PC-9 (cell line): ENCODE measurements around the gene FBLN2. TPM values are rescaled to one million over a fixed set of nuclear protein-coding genes. Genes with fewer than 3 reads are reported as not detected.

Experiments
- BruUV-seq: library from RNA; stranded (reverse); fragments of 400-500 nt; replicated peaks from 2 replicates; lab custom pipeline; 2021; lab: Mats Ljungman, UMichigan
- CTCF ChIA-PET: fragments of 300-600 bp; sonication (Branson Sonifier 250); formaldehyde crosslinking; loops from one replicate; lab custom pipeline; 2022; ENCODE audit warnings: antibody characterized with exemption; lab: Charles Lee
- POLR2A ChIA-PET: fragments of 300-600 bp; sonication (Branson Sonifier 250); formaldehyde crosslinking; loops from one replicate; lab custom pipeline; 2022; ENCODE audit warnings: antibody characterized with exemption; ENCODE audit not compliant: unreplicated experiment; lab: Charles Lee
- DNase-seq, 2 experiments: peaks; one replicate each; pipeline versions ENCODE4 v3.0.0 to v3.0.0-alpha.2; 2015 to 2022; ENCODE audit warnings: mixed read lengths in 1 of 2
- H2AFZ ChIP-seq: fragments of 200-600 bp; sonication (generic); 2 replicates; pipeline ENCODE4 v1.8.1; 2017; ENCODE audit warnings: antibody characterized with exemption
- H3F3A ChIP-seq: fragments of 200-600 bp; sonication (generic); 2 replicates; pipeline ENCODE4 v1.8.1; 2017; ENCODE audit warnings: antibody characterized with exemption, mild to moderate bottlenecking, low read depth; ENCODE audit not compliant: insufficient read depth
- H3K27ac ChIP-seq: fragments of 200-600 bp; sonication (generic); 2 replicates; pipeline ENCODE4 v1.6.1; 2016; ENCODE audit warnings: mixed run types
- H3K27me3 ChIP-seq: fragments of 200-600 bp; sonication (generic); 2 replicates; pipeline ENCODE4 v1.6.1; 2016; ENCODE audit warnings: low read depth, mixed run types; ENCODE audit not compliant: insufficient read depth
- H3K36me3 ChIP-seq: fragments of 200-600 bp; sonication (generic); 2 replicates; pipeline ENCODE4 v1.6.1; 2016; ENCODE audit warnings: low read depth, mixed run types
- H3K4me1 ChIP-seq: fragments of 200-600 bp; sonication (generic); replicated peaks from 2 replicates; pipeline ENCODE4 v1.6.1; 2016; ENCODE audit warnings: mixed run types; ENCODE audit not compliant: insufficient read depth
- H3K4me2 ChIP-seq: fragments of 200-600 bp; sonication (generic); 2 replicates; pipeline ENCODE4 v1.6.1; 2017; ENCODE audit warnings: mixed run types
- H3K4me3 ChIP-seq: fragments of 200-600 bp; sonication (generic); 2 replicates; pipeline ENCODE4 v1.6.1; 2016; ENCODE audit warnings: mixed run types
- H3K79me2 ChIP-seq: fragments of 200-600 bp; sonication (generic); 2 replicates; pipeline ENCODE4 v1.6.1; 2017; ENCODE audit warnings: low read depth, mixed run types
- H3K9me2 ChIP-seq: fragments of 200-600 bp; sonication (generic); 2 replicates; pipeline ENCODE4 v1.8.1; 2017; ENCODE audit warnings: mild to moderate bottlenecking; ENCODE audit not compliant: insufficient read depth
- H3K9me3 ChIP-seq: fragments of 200-600 bp; sonication (generic); 2 replicates; pipeline ENCODE4 v1.8.1; 2016; ENCODE audit warnings: low read depth; ENCODE audit not compliant: insufficient read depth
- H4K20me1 ChIP-seq: fragments of 200-600 bp; sonication (generic); 2 replicates; pipeline ENCODE4 v1.8.1; 2017; ENCODE audit not compliant: insufficient read depth
- EZH2 ChIP-seq: fragments of 200-600 bp; sonication (generic); IDR thresholded peaks from 2 replicates; pipeline ENCODE4 v1.8.0; 2017; ENCODE audit warnings: antibody characterized with exemption, low read depth
- intact Hi-C: fragments of 100-400 bp; cut with micrococcal nuclease; formaldehyde crosslinking; loops from one replicate; pipeline ENCODE4 v1.10.0; 2022; ENCODE audit not compliant: unreplicated experiment
- total RNA-seq: library from RNA; stranded (reverse); gene quantifications from 2 replicates; pipeline ENCODE4 v1.2.3, GENCODE V29; 2021
- TF ChIP-seq, protein P1 (sequence below): fragments of 200-600 bp; sonication (generic); conservative IDR thresholded peaks from 2 replicates; pipeline ENCODE4 v1.6.1; 2017; ENCODE audit warnings: mixed run types, antibody characterized with exemption, mild to moderate bottlenecking, moderate library complexity

FBLN2 gene
- total RNA-seq, 1 experiment from 2014 or later: 0.57 TPM

- intact Hi-C loops: no loop called here
- Histone ChIP-seq H3K36me3 (no peaks in the 10 kb centered on the region), H3F3A (no peaks in the 10 kb centered on the region), H3K9me3 (no peaks in the 10 kb centered on the region), H3K27me3 (peaks cover 13% of the 10 kb centered on the region), H4K20me1 (no peaks in the 10 kb centered on the region), H3K4me2 (no peak overlapping the region), H3K4me1 (no peaks in the 10 kb centered on the region), H3K9me2 (no peaks in the 10 kb centered on the region), H3K27ac (no peak overlapping the region), H2AFZ (no peak overlapping the region), H3K4me3 (no peak overlapping the region), H3K79me2 (no peaks in the 10 kb centered on the region)
- DNase-seq: no peak
- ChIA-PET POLR2A (no interaction called here), CTCF (interaction anchor here (0.6 kb wide), 2 partner anchors 16 to 644 kb away, joined by 3 to 13 read pairs; no protein-coding TSS in a partner anchor)
- no TSS peak for BruUV-seq
- TF ChIP-seq, protein P1, sequence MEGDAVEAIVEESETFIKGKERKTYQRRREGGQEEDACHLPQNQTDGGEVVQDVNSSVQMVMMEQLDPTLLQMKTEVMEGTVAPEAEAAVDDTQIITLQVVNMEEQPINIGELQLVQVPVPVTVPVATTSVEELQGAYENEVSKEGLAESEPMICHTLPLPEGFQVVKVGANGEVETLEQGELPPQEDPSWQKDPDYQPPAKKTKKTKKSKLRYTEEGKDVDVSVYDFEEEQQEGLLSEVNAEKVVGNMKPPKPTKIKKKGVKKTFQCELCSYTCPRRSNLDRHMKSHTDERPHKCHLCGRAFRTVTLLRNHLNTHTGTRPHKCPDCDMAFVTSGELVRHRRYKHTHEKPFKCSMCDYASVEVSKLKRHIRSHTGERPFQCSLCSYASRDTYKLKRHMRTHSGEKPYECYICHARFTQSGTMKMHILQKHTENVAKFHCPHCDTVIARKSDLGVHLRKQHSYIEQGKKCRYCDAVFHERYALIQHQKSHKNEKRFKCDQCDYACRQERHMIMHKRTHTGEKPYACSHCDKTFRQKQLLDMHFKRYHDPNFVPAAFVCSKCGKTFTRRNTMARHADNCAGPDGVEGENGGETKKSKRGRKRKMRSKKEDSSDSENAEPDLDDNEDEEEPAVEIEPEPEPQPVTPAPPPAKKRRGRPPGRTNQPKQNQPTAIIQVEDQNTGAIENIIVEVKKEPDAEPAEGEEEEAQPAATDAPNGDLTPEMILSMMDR: no peak
- TF ChIP-seq EZH2: no peak
Measured at GRCh38 chr3:13636874-13637273, 87.9 kb downstream of the FBLN2 start.

- H3K36me3 ChIP-seq: no peaks in the 10 kb centered on the region
- CTCF ChIA-PET: no interaction called here
- H3K9me3 ChIP-seq: no peaks in the 10 kb centered on the region
- H3K27ac ChIP-seq: no peak overlapping the region
- BruUV-seq: no TSS peak
- H3K4me3 ChIP-seq: no peak overlapping the region
- H3K4me2 ChIP-seq: no peak overlapping the region
- peaks cover 13% of the 10 kb centered on the region for H3K27me3 ChIP-seq
- intact Hi-C loops: no loop called here
- TF ChIP-seq, protein P1: no peak
- TF ChIP-seq EZH2: no peak
- no peak for DNase-seq
- H2AFZ ChIP-seq: no peak overlapping the region
- POLR2A ChIA-PET: no interaction called here
- no peaks in the 10 kb centered on the region for H3F3A ChIP-seq
- no peaks in the 10 kb centered on the region for H4K20me1 ChIP-seq
- H3K9me2 ChIP-seq: no peaks in the 10 kb centered on the region
- no peaks in the 10 kb centered on the region for H3K79me2 ChIP-seq
- H3K4me1 ChIP-seq: no peaks in the 10 kb centered on the region
Measured at GRCh38 chr3:13637311-13637891, 88.5 kb downstream of the FBLN2 start.

DNA sequence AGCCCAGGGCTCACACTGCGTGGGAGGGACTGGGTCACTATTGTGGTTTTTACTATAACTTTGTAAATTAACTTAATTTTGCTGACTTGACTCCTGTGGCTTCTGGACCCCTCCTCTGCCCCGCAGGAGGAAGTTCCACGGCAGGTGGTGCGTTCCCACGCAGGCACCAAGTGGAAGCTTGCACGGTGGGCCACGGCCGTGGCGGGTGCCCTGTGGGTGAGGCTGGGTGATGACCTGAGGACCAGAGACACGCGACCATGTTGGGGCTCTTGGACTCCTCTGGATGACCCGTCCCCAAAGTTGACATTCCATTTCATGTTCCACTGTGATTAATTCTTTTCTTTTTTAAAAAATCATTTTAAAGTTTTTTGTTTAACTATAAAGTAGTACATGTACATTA lies 89.0 kb downstream of the FBLN2 start:
- POLR2A ChIA-PET: no interaction called here
- CTCF ChIA-PET: no interaction called here
- intact Hi-C loops: no loop called here
- Histone ChIP-seq H3K79me2 (no peaks in the 10 kb centered on the region), H3K27me3 (peaks cover 13% of the 10 kb centered on the region), H3K9me2 (no peaks in the 10 kb centered on the region), H3K36me3 (no peaks in the 10 kb centered on the region), H3K4me3 (no peak overlapping the region), H3K4me2 (no peak overlapping the region), H3F3A (no peaks in the 10 kb centered on the region), H4K20me1 (no peaks in the 10 kb centered on the region), H2AFZ (no peak overlapping the region), H3K9me3 (no peaks in the 10 kb centered on the region), H3K27ac (no peak overlapping the region), H3K4me1 (no peaks in the 10 kb centered on the region)
- no peak for DNase-seq
- no peak for TF ChIP-seq EZH2
- TF ChIP-seq, protein P1: no peak
- no TSS peak for BruUV-seq
